ENCODE data around the gene A1BG. TPM values are rescaled to one million over a fixed set of nuclear protein-coding genes. Genes with fewer than 3 reads are reported as not detected.
"Not testable (repeated sequence)": the region's sequence is repeated elsewhere in the genome, so short reads cannot be mapped to it uniquely, and the experiment has no call there.

Gene A1BG
- total and polyA plus RNA-seq, 7 donors: 1.9 to 23.4 (median 14.3) TPM

- WGBS, 2 donors: 79 to 92% methylated on average over 13 of the region's 13 CpGs
- TF ChIP-seq, protein P1, sequence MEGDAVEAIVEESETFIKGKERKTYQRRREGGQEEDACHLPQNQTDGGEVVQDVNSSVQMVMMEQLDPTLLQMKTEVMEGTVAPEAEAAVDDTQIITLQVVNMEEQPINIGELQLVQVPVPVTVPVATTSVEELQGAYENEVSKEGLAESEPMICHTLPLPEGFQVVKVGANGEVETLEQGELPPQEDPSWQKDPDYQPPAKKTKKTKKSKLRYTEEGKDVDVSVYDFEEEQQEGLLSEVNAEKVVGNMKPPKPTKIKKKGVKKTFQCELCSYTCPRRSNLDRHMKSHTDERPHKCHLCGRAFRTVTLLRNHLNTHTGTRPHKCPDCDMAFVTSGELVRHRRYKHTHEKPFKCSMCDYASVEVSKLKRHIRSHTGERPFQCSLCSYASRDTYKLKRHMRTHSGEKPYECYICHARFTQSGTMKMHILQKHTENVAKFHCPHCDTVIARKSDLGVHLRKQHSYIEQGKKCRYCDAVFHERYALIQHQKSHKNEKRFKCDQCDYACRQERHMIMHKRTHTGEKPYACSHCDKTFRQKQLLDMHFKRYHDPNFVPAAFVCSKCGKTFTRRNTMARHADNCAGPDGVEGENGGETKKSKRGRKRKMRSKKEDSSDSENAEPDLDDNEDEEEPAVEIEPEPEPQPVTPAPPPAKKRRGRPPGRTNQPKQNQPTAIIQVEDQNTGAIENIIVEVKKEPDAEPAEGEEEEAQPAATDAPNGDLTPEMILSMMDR (IDR thresholded peaks at IDR 0.05): peak in 3 of 4 experiments; percentile 19 to 45 (median 44)
- Histone ChIP-seq H3K36me3 (peaks cover 22 to 71% (median 30%) of the 10 kb centered on the region in 4 donors), H3K4me1 (peaks cover 0 to 16% (median 12%) of the 10 kb centered on the region in 4 donors)
- H3K27me3 ChIP-seq; H3K4me3 ChIP-seq; H3K27ac ChIP-seq; DNase-seq; intact Hi-C loops (cut with DNase I); H3K9me3 ChIP-seq: not testable (repeated sequence)
These were observed 42.6 kb downstream of the A1BG start for GRCh38 chr19:58310685-58311084.

GRCh38 chr19:58307736-58308135 lies 45.6 kb downstream of the A1BG start:
- intact Hi-C loops (cut with DNase I): no loop called here
- H3K27ac ChIP-seq: no peak overlapping the region
- no peak overlapping the region for H3K4me3 ChIP-seq
- peaks cover 8 to 42% (median 14%) of the 10 kb centered on the region in 4 donors for H3K36me3 ChIP-seq
- no peaks in the 10 kb centered on the region for H3K9me3 ChIP-seq
- DNase-seq: no peak
- H3K4me1 ChIP-seq: peaks cover 0 to 17% (median 14%) of the 10 kb centered on the region in 4 donors
- TF ChIP-seq EP300 (IDR thresholded peaks at IDR 0.05) (no peak), POLR2AphosphoS5 (IDR thresholded peaks at IDR 0.05) (no peak), POLR2A (IDR thresholded peaks at IDR 0.05) (no peak)
- TF ChIP-seq, protein P1 (IDR thresholded peaks at IDR 0.05): no peak
- WGBS, 2 donors: 94% methylated on average over 4 of the region's 4 CpGs
- H3K27me3 ChIP-seq: no peaks in the 10 kb centered on the region

GRCh38 chr19:58305932-58306323 lies 47.4 kb downstream of the A1BG start:
- Histone ChIP-seq H3K9me3 (no peaks in the 10 kb centered on the region), H3K36me3 (peaks cover under 1 to 39% (median 5%) of the 10 kb centered on the region in 4 donors), H3K27ac (peak overlapping the region; percentile 88 to 93 (median 90)), H3K27me3 (no peaks in the 10 kb centered on the region), H3K4me1 (peaks cover 0 to 17% (median 14%) of the 10 kb centered on the region in 4 donors), H3K4me3 (peak overlapping the region; percentile 80 to 93 (median 90))
- no peak for DNase-seq
- WGBS, 2 donors: 46 to 60% methylated on average over 12 of the region's 12 CpGs
- intact Hi-C loops (cut with DNase I): loop anchor here (1.0 to 2.0 kb wide), 2 partner anchors 21 to 27 kb away; partner anchors contain the start of gene ZNF8
- TF ChIP-seq POLR2AphosphoS5 (IDR thresholded peaks at IDR 0.05) (no peak), POLR2A (IDR thresholded peaks at IDR 0.05) (no peak), EP300 (IDR thresholded peaks at IDR 0.05) (no peak)
- TF ChIP-seq, protein P1 (IDR thresholded peaks at IDR 0.05): no peak

GRCh38 chr19:58305065-58305931 lies 48.0 kb downstream of the A1BG start, which contains the start of gene ERVK3-1:
Gene ERVK3-1, plus strand, starts transcription at chr19:58305377. Its CDS starts 6,792 bp downstream, at chr19:58312169.
- no peaks in the 10 kb centered on the region for H3K9me3 ChIP-seq
- peaks cover 0 to 17% (median 14%) of the 10 kb centered on the region in 4 donors for H3K4me1 ChIP-seq
- WGBS, 2 donors: 1% methylated on average over 55 of the region's 55 CpGs
- peak within 1 kb of the TSS; percentile 80 to 93 (median 90) for H3K4me3 ChIP-seq
- peak; percentile 98 for DNase-seq
- H3K27me3 ChIP-seq: no peaks in the 10 kb centered on the region
- TF ChIP-seq, protein P1 (IDR thresholded peaks at IDR 0.05): peak in 3 of 4 experiments; percentile 21 to 44 (median 36)
- TF ChIP-seq EP300 (IDR thresholded peaks at IDR 0.05): peak in 1 of 4 donors; percentile 62
- TF ChIP-seq POLR2A (IDR thresholded peaks at IDR 0.05): peak; percentile 83 to 88
- peak; percentile 97 to 98 (median 98) for TF ChIP-seq POLR2AphosphoS5 (IDR thresholded peaks at IDR 0.05)
- peak within 1 kb of the TSS; percentile 88 to 93 (median 90) for H3K27ac ChIP-seq
- intact Hi-C loops (cut with DNase I): loop anchor here (1.0 to 2.0 kb wide), 2 partner anchors 22 to 26 kb away; partner anchors contain the start of gene ZNF8
- H3K36me3 ChIP-seq: peaks cover 6 to 45% (median 9%) of the 10 kb centered on the region in 4 donors

Measured in sigmoid colon (tissue), 7 donors.